Measurements from ENCODE around the gene DRD1.
A peak's percentile ranks its signal among the peaks of the same experiment; 100 is the strongest.
"Not testable (repeated sequence)": the region's sequence is repeated elsewhere in the genome, so short reads cannot be mapped to it uniquely, and the experiment has no call there.

Gene DRD1

DNA sequence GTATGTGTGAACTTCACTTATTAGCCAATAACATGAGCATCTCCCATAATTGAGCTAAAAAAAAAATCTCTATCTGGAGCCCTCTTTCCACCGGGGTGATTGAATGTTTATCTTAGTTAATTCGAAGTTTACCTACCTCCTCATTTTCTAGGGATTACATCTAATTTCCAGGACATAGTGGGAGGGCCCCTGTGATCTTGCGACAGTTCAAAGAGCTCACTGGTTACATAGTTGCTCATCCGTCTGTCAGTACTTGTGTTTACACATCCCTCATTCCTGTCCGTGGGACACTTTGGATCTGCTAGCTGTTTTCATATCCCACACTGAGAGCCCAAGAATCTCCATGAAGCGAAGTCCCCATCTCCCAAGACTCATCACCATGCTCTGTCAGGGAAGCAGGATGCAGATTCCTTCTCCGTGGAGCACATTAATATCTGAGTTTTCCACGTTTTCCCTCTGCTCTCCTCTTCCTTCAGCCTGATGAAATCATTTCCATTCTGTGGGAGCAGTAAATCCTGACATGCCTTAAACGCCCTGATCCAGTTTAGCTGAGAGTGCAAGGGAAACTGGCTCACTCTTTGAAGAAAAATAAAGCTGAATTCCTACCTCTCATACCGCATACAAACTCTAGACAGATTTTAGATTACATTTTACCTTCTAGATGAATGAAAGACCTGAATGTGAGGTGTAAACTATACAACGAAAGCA, 24.2 kb upstream of the DRD1 start:
- no peak for DNase-seq (ENCODE audit: low spot score)

DNA sequence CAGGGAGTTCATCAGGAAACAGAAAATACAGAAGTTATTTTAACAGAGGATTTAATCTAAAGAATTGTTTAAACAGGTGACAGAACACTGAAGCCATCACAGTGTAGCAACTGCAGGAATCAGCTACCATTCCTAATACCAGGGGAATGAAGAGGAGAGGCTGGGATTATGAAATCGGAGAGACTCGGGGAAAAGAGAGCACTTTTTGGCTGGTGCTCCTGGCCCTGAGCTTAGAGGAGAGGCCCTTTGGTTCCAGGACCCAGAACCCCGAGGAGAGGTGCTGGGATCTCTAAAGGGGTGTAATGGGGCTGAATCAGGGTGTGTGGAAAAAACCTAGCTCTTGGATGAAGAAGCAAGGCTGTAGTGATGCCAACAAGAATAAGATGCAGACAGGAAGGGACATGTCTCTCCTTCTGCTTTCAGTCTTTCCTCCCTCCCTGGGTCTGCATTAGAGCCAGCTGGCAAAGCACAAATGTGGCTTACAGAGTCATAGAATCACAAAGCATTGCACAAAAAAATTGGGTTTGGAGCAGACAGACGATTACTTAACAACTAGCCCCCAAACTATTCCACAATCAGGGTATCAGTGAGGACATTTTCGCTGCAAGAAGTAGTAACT, 22.8 kb upstream of the DRD1 start:
- DNase-seq (ENCODE audit: low spot score): no peak

DNA sequence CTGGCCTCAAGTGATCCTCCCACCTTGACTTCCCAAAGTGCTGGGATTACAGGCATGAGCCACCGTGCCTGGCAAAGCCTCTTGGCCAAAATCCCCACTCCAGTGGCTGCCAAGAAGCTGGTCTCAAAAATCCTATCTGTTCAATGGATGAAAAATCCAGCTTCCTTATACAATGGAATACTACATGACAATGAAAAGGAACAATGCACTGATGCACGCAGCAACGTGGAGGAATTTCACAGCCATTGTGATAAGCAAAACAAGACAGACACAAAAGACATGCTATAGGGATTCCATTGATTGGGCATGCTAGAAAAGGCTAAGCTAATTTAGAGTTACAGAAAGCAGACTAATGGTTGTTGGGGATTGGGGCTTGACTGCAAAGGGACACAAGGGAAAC, 21.3 kb upstream of the DRD1 start:
- DNase-seq (ENCODE audit: low spot score): no peak

DNA sequence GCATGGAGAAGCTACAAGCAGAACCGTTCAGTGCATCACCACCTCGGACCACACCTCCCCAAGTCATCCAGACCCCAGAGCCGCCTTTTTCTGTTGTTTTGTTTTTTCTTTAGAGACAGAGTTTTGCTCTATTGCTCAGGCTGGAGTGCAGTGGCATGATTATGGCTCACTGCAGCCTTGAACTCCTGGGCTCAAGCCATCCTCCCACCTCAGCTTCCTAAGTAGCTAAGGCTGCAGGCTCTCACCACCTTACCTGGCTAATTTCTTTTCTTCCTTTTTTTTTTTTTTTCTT, 20.9 kb upstream of the DRD1 start:
- no peak for DNase-seq (ENCODE audit: low spot score)

DNA sequence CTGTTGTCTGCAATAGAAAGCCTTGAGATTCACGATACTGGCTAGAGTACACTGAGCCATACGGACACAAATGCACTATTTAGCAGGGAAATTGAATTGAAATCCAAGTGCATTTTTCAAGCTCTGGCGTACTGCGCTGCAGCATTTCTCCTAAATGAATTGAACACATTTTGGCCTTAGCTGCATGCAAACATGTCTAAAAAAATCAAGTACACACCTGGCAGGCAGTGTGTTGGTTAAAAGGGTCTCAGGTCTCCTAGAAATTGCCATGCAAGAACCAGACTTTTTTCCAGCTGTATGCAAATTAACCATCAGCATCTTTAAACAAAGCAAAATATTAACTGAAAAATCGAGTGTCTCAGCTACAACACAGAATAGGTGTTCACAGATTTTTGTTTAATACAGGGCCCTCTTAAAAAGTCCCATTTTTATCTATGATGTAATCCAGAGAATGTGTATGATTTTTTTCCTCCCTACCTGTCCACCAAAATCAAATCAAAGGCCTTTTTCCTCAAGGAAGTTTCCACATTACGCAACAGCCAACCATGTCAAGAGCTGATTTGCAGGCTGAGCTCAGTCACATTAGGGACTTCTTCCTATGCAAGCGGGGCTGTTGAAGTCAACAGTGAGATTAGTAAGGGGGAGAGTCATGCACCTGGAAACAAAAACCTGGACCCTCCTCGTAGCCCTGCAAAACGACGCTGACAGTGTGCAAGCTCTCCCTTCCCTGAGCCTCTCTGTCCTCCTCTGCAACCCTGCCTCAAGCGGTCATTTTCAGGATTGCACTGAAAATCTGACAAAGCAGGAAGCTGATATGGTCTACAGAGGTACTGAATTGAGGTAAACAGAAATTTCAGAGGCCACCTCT, 20.3 kb upstream of the DRD1 start:
- DNase-seq (ENCODE audit: low spot score): peak; percentile 65

DNA sequence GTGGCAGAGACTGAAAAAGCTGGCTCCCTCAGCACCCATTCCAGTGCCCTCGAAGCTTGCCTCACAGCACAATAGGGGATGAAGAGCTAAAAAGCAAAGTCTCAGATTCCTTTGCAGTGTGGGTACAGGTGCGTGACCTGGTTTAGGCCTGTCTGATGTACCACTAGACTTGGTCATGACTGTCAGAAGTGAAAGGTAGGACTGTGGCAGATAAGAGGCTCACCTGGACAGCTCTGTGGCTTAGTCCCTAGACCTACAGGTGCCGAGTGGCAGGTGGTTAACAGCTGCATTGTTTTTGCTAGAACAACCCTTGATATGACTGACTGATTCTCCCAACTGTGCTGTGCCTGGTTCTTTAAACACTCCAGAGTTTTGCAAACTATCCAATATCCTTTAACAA, 19.7 kb upstream of the DRD1 start:
- no peak for DNase-seq (ENCODE audit: low spot score)

DNA sequence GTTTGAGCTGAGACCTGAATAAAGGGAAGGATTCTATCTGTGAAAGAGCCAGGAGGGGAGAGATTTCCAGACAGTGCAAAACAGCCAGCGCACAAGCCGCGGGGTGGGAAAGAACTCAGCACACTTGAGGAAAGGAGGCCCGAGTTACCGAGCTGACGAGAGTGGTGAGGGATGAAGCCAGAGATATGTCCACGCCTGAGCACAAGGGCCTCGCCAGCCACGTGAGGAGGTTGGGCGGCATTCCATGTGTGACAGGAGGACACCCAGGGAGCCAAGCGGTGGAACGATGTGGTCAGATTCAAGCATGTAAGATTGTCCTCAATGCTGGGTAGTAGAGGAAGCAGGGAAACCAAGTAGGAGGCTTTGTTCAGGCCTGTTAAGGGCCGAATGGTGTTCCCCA, 17.4 kb upstream of the DRD1 start:
- DNase-seq (ENCODE audit: low spot score): no peak

DNA sequence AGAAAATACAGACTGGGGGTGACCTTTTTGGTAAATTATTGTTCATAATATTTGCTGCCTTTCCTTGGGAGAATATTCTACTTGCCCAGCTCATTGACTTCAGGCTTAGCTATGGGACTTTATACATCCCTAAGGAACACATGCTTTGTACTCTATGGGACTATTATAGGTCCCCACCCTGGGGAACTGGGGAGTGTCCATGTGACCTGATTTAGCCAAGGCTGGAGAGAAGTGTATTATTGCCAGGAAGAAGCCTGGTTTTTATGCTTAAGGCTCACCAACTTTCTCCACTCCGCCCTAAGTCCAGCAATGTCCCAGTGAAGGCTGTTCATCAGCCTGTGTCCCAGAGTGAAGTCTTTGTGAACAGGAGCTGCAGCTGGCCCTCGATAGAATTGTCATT, 16.6 kb upstream of the DRD1 start:
- no peak for DNase-seq (ENCODE audit: low spot score)

DNA sequence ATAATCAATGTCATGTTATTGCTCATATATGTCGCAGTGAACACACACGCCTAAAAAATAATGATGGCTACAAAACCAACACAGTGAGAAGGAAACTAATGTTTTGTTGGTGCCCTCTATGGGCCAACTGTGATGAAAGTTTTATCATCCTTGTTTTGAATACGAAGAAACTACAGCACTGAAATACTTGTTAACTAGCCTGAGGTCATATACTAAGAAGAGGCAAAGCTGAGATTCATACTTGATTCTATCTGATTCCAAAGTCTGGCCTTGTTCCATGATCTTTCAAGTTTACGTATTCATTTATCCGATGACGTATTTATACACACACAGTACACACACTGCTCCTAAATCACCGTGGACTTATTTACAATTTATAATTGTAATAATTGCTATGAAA, 16.1 kb upstream of the DRD1 start:
- DNase-seq (ENCODE audit: low spot score): peak; percentile 48

DNA sequence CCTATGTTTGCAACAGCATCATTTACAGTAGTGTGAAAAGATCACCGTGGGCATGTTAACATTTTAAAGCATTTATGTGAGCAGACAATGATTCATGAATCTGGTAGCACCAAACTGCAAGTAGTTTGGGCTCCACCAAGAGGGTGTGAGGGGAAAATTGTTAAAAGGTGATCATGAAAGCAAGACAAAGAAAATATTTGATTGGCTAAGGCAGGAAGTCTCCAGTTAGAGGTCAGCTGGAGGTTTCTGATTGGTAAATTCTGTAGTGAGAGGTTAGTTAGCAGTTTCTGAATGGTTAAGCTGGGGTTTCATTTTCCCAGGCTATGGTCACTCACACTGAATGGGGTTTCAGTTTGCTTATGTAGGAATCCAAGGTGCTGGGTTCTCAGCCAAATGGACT, 13.5 kb upstream of the DRD1 start:
- DNase-seq (ENCODE audit: low spot score): peak; percentile 59

DNA sequence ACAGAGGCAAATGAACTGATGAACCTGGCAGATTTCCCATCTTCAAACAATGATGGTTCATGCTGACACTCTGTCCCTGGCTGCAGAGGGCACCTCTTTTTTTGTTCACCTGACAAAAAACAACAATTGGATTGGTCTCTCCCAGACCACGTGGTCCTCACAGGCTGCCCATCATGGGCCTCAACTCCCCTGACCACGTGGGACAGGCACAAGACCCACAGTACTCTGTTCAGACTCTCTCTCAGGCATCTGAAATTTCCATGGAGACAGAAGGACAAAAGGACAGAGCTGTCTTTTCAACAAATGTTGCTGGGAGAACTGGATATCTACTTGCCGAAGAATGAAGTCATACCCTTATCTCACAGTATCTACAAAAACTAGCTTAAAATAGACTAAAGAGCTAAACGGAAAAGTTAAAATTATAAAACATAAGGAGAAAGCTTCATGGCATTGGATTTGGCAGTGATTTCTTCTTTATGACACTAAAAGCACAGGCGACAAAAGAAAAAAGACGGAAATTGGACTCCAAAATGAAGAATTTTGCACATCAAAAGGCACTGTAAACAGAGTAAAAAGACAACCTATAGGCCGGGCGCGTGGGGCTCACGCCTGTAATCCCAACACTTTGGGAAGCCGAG, 12.2 kb upstream of the DRD1 start:
- no peak for DNase-seq (ENCODE audit: low spot score)

DNA sequence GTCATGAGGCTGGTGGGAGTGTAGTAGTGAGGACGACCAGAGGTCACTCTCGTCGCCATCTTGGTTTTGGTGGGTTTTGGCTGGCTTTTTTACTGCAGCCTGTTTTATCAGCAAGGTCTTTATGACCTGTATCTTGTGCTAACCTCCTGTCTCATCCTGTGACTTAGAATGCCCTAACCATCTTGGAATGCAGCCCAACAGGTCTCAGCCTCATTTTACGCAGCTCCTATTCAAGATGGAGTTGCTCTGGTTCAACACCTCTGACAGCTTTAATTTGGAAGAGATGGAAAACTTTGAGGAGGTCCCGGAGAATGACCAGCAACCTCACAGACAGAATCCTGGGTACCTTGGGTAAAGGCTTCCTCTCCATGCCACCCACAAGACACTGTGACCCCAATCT, 10.4 kb upstream of the DRD1 start:
- DNase-seq (ENCODE audit: low spot score): not testable (repeated sequence)

DNA sequence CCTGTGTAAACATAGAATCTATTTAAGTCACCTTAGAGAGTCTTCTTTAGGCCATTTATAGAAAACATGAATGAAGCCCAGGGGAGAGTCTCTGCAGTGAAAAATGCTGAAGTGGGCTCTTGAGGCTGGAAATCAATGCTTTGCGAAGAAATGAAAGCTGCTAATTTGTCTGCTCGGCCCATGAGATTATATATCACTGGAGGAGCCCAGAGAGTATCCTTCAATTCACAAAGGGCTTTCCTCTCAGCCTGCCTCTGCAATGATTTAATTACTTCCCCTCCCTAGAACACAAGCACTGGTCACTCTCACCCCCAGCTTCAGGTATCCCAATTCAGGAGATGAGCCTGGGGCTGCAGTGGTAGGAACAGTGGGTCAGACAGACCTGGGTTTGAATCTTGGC, 8.2 kb upstream of the DRD1 start:
- no peak for DNase-seq (ENCODE audit: low spot score)

DNA sequence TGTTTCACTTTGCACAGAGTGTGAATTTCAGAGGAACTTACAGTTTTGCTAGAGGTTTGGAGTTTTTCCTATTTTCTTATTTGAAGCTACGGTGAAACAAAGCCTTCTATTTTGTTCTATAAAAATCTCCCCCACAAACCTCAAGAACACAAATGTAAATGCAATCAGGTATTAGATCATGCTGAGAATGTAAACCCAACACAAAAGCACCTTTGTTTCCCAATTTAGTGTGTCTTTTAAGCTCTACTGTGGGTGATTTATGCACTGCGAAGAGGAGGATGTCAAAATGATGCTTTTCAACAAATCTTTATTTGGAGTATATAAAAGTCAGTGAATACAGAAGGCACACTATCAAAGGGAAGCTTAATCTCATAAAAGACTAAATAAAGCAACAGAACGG, 4.3 kb upstream of the DRD1 start:
- peak; percentile 21 for DNase-seq (ENCODE audit: low spot score)

DNA sequence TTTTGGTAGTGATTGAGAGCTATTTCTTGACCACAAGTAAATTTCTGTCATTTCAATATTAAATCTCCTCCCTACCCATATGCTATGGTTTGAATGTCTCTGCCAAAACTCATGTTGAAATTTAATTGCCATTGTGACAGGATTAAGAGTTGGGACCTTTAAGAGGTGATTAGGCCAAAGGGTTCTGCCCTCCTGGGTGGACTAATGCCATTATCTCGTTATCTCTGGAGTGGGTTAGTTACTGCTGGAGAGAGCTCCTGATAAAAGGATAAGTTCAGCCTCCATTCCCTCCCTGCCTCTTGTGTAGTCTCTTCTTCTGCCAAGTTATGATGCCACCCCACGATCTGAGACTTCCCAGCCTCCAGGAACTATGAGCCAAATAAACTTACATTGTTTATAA, 3.6 kb upstream of the DRD1 start:
- DNase-seq (ENCODE audit: low spot score): no peak

DNA sequence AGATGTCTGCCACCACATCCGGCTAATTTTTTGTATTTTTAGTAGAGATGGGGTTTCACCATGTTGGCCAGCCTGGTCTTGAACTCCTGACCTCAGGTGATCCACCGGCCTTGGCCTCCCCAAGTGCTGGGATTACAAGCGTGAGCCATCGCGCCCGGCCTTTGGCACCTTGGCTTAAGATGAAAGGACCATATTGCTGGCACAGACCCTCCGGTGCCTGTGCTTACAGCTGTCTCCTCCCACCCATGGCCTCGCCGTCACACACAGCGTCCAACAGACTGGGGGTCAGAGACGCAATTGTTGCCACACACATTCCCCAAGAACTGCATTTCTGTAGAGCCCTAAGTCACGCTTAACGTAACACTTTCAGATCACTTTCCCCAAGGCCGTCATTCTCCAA, 2.4 kb upstream of the DRD1 start:
- not testable (repeated sequence) for DNase-seq (ENCODE audit: low spot score)

DNA sequence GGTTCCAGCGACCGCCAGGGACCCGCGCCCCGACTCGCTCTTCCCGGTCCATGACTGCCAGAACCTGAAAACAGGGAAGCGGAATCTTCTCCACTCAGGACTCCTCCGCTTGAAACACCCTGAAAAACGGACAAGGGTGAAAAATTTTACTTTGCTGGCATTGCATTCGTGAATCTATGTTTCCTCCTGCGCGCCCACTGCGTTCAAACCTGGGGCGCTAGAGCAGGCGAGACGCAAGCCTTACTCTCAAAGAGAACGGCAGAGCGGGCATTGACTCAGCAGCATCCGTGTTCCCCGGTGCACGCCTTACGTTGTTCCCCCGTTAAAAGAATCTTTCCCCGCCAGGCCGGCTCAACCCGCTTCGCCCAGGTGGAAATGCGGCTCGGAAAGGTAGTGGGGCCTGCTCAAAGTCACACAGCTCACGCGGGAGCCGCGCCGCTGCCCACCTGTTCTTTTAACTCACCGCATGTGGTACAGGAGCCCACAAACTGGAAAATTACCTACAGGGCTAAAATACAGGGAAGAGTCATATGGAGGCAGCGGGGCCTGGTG, 999 bp upstream of the DRD1 start:
- no peak for DNase-seq (ENCODE audit: low spot score)

DNA sequence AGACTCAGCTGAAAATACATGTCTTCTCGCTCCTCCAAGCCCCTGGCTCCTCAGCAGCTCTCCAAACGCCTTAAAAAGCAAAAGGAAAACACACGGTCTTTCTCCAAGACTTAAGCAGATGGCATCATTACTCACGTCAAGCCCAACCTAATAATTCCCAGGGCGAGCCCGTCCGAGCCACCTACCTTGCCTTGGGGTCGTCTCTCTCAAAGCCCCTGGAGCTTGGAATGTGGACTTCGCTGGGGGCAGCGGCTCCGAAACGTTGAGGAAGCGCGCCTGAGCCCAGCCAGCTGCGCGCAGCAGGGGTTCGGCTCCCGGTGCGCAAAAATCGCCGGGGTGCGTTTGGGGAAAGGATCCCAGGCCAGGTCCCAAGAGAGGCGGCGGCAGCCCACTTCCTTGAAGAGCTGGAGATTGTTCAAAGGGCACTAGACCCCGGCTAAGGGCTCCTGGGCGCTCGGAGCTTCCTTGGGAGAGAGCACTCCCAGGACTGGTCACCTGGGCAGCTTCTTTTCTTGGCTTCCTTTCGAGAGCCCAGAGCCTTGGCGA, 395 bp downstream of the DRD1 start:
- no peak for DNase-seq (ENCODE audit: low spot score)

DNA sequence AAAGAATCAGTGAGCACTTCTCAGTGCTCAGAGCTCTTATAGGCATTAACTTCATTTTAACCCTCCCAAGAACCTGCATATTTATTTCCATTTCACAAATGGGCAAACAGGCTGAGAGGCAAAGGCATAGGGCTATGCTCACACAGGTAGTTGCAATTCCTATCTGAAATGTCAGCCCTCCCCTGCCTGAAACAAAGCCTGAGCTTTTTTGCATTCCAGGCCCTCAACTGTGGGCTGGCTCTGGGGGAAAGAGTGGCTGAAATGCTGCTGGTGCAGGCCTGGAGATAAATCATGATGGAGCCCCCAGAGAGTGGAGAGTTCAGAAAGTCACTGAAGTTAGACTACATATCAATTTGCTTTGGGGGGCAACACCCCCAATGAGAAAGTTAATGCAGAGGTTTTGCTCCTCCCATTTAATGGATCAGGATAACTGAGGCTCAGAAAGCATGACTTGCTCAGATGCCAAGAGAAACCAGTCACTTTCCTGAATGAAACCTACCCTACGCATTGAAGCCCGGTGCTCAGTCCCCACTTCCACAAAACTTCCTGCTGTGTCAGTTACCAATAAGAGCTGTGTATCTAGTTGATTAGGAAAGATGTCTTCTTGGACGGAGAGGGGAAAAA, 5.6 kb downstream of the DRD1 start:
- DNase-seq (ENCODE audit: low spot score): no peak

DNA sequence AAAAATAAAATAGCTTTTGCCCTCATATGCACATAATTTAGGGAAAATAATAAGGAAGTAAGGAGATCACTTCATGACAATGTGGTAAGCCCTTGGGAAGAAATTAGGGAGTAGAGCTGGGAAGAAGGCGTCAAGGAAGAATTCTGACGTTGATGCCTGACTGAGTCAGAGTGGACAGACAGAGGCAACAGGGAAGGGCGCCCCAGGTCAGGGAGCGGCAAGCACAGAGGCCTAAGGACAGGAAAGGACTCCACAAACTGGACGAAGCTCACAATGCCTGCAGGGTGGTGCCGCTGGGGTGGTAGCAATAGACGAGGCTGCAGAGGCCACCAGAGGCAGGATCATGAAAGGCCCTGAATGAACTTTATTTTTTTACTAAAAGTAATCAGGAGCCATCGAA, 7.6 kb downstream of the DRD1 start:
- no peak for DNase-seq (ENCODE audit: low spot score)

DNA sequence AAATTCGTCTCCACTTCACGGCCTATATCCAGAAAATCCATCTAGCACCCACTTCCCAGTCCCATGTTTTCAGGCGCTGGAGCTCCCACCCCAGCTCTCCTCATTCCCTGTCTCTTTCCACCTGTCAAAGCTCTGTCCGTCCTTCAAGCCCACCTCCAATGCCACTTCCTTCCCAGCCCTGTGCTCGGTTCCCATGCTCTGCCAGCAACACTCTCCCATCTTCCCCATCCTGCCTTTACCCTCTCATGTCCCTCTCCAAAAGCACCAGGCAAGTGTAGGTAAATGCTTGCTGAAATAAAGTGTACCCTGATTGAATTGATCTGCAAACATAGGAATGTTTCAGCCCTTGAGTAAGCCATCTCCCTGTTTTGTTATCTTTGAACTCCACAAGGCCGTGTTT, 9.2 kb downstream of the DRD1 start:
- no peak for DNase-seq (ENCODE audit: low spot score)

DNA sequence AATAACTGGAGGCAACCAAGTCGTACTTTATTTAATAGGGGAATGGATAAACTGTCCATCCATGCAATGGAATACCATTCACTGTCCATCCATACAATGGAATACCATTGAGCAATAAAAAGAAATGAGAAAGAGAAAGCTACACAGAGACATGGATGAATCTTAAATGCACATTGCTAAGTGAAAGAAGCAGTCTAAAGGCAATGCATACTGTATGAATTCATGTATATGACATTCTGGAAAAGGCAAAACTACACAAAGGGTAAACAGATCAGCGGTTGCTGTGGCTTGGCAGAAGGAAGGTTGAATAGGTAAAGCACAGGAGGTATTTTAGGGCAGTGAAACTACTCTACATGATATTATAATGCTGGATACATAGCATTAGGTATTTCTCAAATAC, 16.2 kb downstream of the DRD1 start:
- DNase-seq (ENCODE audit: low spot score): no peak

All from SW480 (cell line).